Subcutaneous adipose tissue (tissue), 4 donors: Measurements from ENCODE around the gene SCNN1B. TPM values are rescaled to one million over a fixed set of nuclear protein-coding genes. Genes with fewer than 3 reads are reported as not detected.

ENCODE experiments used
- total RNA-seq, 4 donors: library from RNA; depleted of rRNA; stranded (reverse); fragments of >200 nt; gene quantifications; one replicate each; pipeline ENCODE4 v1.1.0, GENCODE V29; 2016
- TF ChIP-seq, protein P1 (sequence below): fragments of 450-650 bp; IDR thresholded peaks from one replicate; pipeline ENCODE4 v1.5.1; 2016; ENCODE audit warnings: low read depth, mild to moderate bottlenecking, control low read depth, antibody characterized with exemption, moderate library complexity

The SCNN1B gene
- total RNA-seq, 4 donors from 2014 or later = 1.9 to 30.3 (median 5.6) TPM

DNA sequence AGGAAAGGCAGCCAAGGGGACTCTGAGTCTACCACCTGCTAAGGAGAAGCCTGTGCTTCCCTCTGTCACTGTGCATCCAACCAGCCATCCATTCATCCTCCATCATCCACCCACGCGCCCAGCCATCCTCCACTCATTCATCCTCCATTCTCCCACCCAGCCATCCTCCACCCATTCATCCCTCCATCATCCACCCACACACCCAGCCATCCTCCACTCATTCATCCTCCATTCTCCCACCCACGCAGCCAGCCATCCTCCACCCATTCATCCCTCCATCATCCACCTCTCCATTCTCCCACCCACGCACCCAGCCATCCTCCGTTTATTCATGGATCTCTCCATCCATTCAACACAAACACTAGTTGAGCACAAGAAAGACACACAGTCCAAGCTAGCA, 76.8 kb downstream of the SCNN1B start:
- TF ChIP-seq, protein P1, sequence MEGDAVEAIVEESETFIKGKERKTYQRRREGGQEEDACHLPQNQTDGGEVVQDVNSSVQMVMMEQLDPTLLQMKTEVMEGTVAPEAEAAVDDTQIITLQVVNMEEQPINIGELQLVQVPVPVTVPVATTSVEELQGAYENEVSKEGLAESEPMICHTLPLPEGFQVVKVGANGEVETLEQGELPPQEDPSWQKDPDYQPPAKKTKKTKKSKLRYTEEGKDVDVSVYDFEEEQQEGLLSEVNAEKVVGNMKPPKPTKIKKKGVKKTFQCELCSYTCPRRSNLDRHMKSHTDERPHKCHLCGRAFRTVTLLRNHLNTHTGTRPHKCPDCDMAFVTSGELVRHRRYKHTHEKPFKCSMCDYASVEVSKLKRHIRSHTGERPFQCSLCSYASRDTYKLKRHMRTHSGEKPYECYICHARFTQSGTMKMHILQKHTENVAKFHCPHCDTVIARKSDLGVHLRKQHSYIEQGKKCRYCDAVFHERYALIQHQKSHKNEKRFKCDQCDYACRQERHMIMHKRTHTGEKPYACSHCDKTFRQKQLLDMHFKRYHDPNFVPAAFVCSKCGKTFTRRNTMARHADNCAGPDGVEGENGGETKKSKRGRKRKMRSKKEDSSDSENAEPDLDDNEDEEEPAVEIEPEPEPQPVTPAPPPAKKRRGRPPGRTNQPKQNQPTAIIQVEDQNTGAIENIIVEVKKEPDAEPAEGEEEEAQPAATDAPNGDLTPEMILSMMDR = no peak

DNA sequence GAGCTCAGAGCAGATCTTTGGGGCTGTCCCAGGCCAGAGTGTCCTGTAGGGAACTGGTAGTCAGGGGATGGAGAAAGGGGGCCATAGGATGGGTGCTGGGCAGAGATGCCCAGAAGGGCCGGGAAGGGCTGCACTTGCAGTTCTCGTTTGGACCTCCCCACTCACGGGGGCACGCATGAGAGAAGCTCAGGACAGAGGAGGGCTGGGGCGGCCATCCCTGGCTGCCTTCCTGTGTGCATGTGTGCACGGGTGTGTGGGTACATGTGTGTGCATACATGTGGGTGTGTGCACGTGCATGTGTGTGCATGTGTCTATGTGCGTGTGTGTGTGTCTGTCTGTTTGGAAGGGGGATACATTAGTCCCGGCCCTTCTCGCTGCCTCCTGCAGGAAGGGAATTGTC, 77.6 kb downstream of the SCNN1B start:
- TF ChIP-seq, protein P1 = no peak

DNA sequence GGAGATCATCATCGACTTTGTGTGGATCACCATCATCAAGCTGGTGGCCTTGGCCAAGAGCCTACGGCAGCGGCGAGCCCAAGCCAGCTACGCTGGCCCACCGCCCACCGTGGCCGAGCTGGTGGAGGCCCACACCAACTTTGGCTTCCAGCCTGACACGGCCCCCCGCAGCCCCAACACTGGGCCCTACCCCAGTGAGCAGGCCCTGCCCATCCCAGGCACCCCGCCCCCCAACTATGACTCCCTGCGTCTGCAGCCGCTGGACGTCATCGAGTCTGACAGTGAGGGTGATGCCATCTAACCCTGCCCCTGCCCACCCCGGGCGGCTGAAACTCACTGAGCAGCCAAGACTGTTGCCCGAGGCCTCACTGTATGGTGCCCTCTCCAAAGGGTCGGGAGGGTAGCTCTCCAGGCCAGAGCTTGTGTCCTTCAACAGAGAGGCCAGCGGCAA, 78.4 kb downstream of the SCNN1B start:
- TF ChIP-seq, protein P1 = no peak

DNA sequence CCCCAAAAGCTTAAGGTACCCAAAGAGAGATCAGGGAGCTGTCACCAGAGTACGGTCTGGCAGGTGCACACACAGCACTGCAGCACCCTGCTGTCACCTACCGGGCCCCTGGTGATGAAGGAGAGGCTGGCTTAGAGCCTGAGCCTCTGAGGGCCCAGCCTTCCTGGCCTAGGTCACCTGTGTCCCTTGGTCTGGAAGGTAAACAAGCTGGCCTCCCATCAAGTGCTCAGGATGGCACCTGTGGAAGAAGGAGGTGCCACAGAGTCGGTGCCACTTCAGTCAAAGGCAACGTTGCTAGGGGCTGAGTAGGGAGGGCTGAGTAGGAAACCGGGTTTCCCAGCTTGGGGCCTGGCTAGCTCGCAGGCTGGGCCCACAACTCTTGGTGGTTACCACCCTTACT, 80.2 kb downstream of the SCNN1B start:
- TF ChIP-seq, protein P1 = no peak

DNA sequence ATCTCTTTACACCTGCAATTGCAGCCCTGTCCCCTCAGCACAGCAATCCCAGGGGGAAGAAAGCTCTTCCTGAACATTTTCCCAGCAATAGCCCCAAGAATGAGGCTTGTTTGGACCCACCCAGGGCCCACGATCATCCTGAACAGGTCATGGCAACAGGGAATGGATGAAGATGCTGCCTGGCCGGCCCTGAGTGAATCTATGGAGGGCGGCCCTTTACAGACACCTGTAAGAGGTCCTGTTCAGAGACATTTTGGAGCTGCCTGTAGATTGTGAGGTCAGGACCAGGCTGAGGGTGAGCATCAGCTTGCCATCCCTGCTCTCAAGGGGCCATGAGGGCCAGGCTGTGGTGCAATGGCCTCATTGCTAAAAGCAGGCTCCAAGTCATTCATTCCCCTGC, 81.8 kb downstream of the SCNN1B start:
- TF ChIP-seq, protein P1 = no peak

DNA sequence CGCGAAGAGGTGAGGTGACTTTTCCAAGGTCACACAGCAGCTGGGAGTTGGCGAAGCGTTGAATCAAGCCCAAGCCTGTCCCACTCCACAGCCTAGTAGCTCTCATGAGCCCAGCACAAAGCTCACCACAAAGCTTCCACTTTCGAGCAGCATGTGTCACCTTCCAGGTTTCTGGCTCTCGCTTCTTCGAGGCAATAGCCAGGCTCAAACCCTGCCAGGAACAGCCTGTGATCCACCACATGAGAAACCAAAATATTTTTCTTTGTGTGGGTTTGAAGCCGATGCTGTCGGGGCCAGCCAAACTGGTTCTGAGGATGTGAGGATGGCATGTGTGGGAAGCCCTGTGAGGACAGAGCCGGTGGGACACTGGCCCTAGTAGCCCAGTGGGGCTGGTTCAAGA, 82.8 kb downstream of the SCNN1B start:
- TF ChIP-seq, protein P1 = no peak

DNA sequence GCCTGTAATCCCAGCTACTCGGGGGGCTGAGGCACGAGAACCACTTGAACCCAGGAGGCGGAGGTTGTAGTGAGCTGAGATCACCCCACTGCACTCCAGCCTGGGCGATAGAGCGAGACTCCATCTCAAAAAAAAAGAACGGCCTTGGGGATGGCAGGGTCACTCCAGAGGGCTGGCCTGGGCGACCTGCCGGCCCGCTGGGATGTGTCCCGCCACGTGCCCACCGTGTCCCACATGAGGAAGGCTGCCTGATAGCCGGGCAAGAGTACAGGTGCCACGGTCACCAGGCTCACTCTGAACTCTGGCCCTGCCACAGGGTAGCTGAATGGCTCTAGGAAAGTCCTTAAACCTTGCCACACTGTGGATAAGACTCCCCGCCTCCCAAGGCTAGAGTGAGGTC, 83.3 kb downstream of the SCNN1B start:
- TF ChIP-seq, protein P1 = no peak
